ENCODE results near the gene SLC41A3.
A peak's percentile ranks its signal among the peaks of the same experiment; 100 is the strongest.
"Not testable (repeated sequence)": the region's sequence is repeated elsewhere in the genome, so short reads cannot be mapped to it uniquely, and the experiment has no call there.

Gene SLC41A3

GRCh38 chr3:126070146-126070545 is 13.8 kb downstream of the SLC41A3 start:
- Histone ChIP-seq H3K4me1 (ENCODE audit: insufficient read depth, low read length, poor library complexity, severe bottlenecking) (peaks cover 10% of the 10 kb centered on the region), H3K4me3 (ENCODE audit: low read length, poor library complexity, severe bottlenecking) (no peak overlapping the region), H3K9ac (ENCODE audit: low read depth, low read length, poor library complexity, severe bottlenecking) (no peak overlapping the region), H3K9me3 (ENCODE audit: insufficient read depth, low read depth, low read length) (no peaks in the 10 kb centered on the region), H3K36me3 (ENCODE audit: insufficient read depth, low read length) (peaks cover 3% of the 10 kb centered on the region; the same call in 1 of the 2 replicates), H3K9me2 (replicated peaks; ENCODE audit: low read depth, low read length) (no peaks in the 10 kb centered on the region), H3K4me2 (ENCODE audit: low read depth, low read length, poor library complexity, severe bottlenecking) (no peak overlapping the region), H4K20me1 (ENCODE audit: insufficient read depth, low read length, poor library complexity, severe bottlenecking) (no peaks in the 10 kb centered on the region), H2AFZ (ENCODE audit: low read length) (no peak overlapping the region), H3K79me2 (ENCODE audit: insufficient read depth, low read length) (no peaks in the 10 kb centered on the region), H3K27me3 (ENCODE audit: insufficient read depth, low read length, poor library complexity, severe bottlenecking) (no peaks in the 10 kb centered on the region), H3F3A (ENCODE audit: low read depth) (0 out of 2 replicates have a peak, but pooled peaks cover 3% of the 10 kb centered on the region)
- TF ChIP-seq CTCF (conservative IDR thresholded peaks at IDR 0.05; ENCODE audit: low read length) (no peak), EZH2phosphoT487 (IDR thresholded peaks at IDR 0.05; ENCODE audit: borderline replicate concordance) (no peak)

- no peak overlapping the region for H3K9ac ChIP-seq (ENCODE audit: low read depth, low read length, poor library complexity, severe bottlenecking)
- 0 out of 2 replicates have a peak, but pooled peaks cover 3% of the 10 kb centered on the region for H3F3A ChIP-seq (ENCODE audit: low read depth)
- no peak overlapping the region for H3K4me2 ChIP-seq (ENCODE audit: low read depth, low read length, poor library complexity, severe bottlenecking)
- peaks cover 32% of the 10 kb centered on the region for H3K4me1 ChIP-seq (ENCODE audit: insufficient read depth, low read length, poor library complexity, severe bottlenecking)
- no peak for TF ChIP-seq EZH2phosphoT487 (IDR thresholded peaks at IDR 0.05; ENCODE audit: borderline replicate concordance)
- no peak overlapping the region for H2AFZ ChIP-seq (ENCODE audit: low read length)
- no peaks in the 10 kb centered on the region for H3K27me3 ChIP-seq (ENCODE audit: insufficient read depth, low read length, poor library complexity, severe bottlenecking)
- no peaks in the 10 kb centered on the region for H3K79me2 ChIP-seq (ENCODE audit: insufficient read depth, low read length)
- H4K20me1 ChIP-seq (ENCODE audit: insufficient read depth, low read length, poor library complexity, severe bottlenecking): no peaks in the 10 kb centered on the region
- no peaks in the 10 kb centered on the region for H3K9me3 ChIP-seq (ENCODE audit: insufficient read depth, low read depth, low read length)
- H3K4me3 ChIP-seq (ENCODE audit: low read length, poor library complexity, severe bottlenecking): no peak overlapping the region
- peaks cover 3% of the 10 kb centered on the region; the same call in 1 of the 2 replicates for H3K36me3 ChIP-seq (ENCODE audit: insufficient read depth, low read length)
- no peaks in the 10 kb centered on the region for H3K9me2 ChIP-seq (replicated peaks; ENCODE audit: low read depth, low read length)
These were observed 16.0 kb downstream of the SLC41A3 start for GRCh38 chr3:126067959-126068358.

GRCh38 chr3:126066676-126067075 is 17.2 kb downstream of the SLC41A3 start:
- not testable (repeated sequence) for H3F3A ChIP-seq (ENCODE audit: low read depth); H3K9me2 ChIP-seq (replicated peaks; ENCODE audit: low read depth, low read length)
- peaks cover 33% of the 10 kb centered on the region for H3K4me1 ChIP-seq (ENCODE audit: insufficient read depth, low read length, poor library complexity, severe bottlenecking)

GRCh38 chr3:126065876-126066275 is 18.0 kb downstream of the SLC41A3 start:
- Histone ChIP-seq H3F3A (ENCODE audit: low read depth) (0 out of 2 replicates have a peak, but pooled peaks cover 3% of the 10 kb centered on the region), H3K27me3 (ENCODE audit: insufficient read depth, low read length, poor library complexity, severe bottlenecking) (no peaks in the 10 kb centered on the region)

More at GRCh38 chr3:126066676-126067075, 17.2 kb downstream of the SLC41A3 start:
- H3K4me3 ChIP-seq (ENCODE audit: low read length, poor library complexity, severe bottlenecking); H3K4me2 ChIP-seq (ENCODE audit: low read depth, low read length, poor library complexity, severe bottlenecking); H3K27me3 ChIP-seq (ENCODE audit: insufficient read depth, low read length, poor library complexity, severe bottlenecking); H4K20me1 ChIP-seq (ENCODE audit: insufficient read depth, low read length, poor library complexity, severe bottlenecking); H3K79me2 ChIP-seq (ENCODE audit: insufficient read depth, low read length); H3K36me3 ChIP-seq (ENCODE audit: insufficient read depth, low read length); H2AFZ ChIP-seq (ENCODE audit: low read length); H3K9ac ChIP-seq (ENCODE audit: low read depth, low read length, poor library complexity, severe bottlenecking); H3K9me3 ChIP-seq (ENCODE audit: insufficient read depth, low read depth, low read length): not testable (repeated sequence)

More at GRCh38 chr3:126065876-126066275, 18.0 kb downstream of the SLC41A3 start:
- Histone ChIP-seq H3K36me3 (ENCODE audit: insufficient read depth, low read length) (peaks cover 3% of the 10 kb centered on the region; the same call in 1 of the 2 replicates), H3K9me3 (ENCODE audit: insufficient read depth, low read depth, low read length) (no peaks in the 10 kb centered on the region), H3K4me3 (ENCODE audit: low read length, poor library complexity, severe bottlenecking) (no peak overlapping the region), H3K9me2 (replicated peaks; ENCODE audit: low read depth, low read length) (no peaks in the 10 kb centered on the region), H3K4me1 (ENCODE audit: insufficient read depth, low read length, poor library complexity, severe bottlenecking) (peaks cover 33% of the 10 kb centered on the region), H3K9ac (ENCODE audit: low read depth, low read length, poor library complexity, severe bottlenecking) (no peak overlapping the region), H3K4me2 (ENCODE audit: low read depth, low read length, poor library complexity, severe bottlenecking) (peak overlapping the region; percentile 53), H2AFZ (ENCODE audit: low read length) (no peak overlapping the region), H3K79me2 (ENCODE audit: insufficient read depth, low read length) (no peaks in the 10 kb centered on the region), H4K20me1 (ENCODE audit: insufficient read depth, low read length, poor library complexity, severe bottlenecking) (no peaks in the 10 kb centered on the region)
- TF ChIP-seq EZH2phosphoT487 (IDR thresholded peaks at IDR 0.05; ENCODE audit: borderline replicate concordance) (no peak), CTCF (conservative IDR thresholded peaks at IDR 0.05; ENCODE audit: low read length) (no peak)

Measured in Loucy (cell line).